IPS-18c (cell line): ENCODE results near the gene ITGB8.
"Not testable (repeated sequence)": the region's sequence is repeated elsewhere in the genome, so short reads cannot be mapped to it uniquely, and the experiment has no call there.

Experiments used
- H3K4me3 ChIP-seq: 2 replicates; pipeline ENCODE4 v1.7.0; 2013; ENCODE audit warnings: low read depth, mild to moderate bottlenecking, low read length, moderate library complexity; ENCODE audit not compliant: insufficient read depth
- H3K9me3 ChIP-seq: one replicate; pipeline ENCODE4 v1.6.1; 2013; ENCODE audit warnings: mild to moderate bottlenecking, low read length, moderate library complexity; ENCODE audit not compliant: control insufficient read depth, insufficient read depth

Gene ITGB8

DNA sequence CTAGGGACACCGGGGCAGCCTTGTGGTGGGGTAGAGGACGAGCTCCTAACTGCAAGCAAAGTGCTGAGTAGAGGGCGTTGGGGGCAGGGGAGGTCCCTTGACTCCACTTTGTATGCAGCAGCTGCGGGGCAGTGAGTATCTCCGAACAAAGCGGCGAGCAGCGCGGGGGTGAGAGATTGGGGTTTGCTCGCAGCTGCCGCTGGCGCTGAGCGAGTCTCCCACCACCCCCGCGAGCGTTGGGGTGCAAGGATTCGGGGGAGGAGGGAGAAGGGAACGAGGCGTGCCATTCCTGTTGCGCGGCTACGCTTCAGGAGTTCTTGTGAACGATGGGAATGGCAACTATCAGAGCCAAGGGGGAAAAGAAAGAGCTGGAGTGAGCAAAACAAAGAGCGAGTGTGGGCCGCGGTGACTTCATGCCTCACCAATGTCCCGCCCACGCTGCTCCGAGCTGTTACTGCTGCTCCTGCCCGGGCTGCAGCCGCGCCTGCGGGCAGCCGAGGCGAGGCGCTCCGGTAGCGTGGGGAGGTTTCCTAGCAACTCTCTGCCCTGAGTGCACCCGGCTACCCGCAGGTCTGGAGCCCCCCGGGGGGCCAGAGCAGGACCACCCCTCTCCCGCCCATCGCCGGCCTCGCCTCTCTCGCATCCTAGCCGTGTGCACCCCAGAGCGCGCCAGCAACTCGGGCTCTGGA, at the start of gene ITGB8:
TSS of gene ITGB8 (plus strand) at position 662 of the 689 bp plus-strand sequence. CDS start 907 bp downstream, outside the sequence.
- H3K4me3 ChIP-seq = peak within 1 kb of the TSS; percentile 77
- H3K9me3 ChIP-seq = no peaks in the 10 kb centered on the region

DNA sequence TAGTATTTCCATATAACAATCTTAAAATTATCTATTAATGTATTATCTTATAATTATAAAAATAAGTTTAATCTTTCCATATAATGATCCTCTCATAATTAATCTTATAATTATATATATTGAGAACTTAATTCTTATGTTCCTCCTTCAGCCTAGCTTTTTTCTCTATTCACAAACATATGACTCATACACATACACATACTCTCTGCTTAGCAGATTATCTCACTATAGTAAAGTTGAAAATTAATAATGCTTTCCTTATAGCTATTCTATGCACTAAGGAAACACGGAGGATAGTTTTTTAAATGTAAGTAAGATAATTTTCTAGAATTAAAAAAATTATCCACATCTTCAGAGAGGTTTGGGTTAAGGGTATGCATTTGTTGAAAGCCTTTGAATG, 47.7 kb upstream of the ITGB8 start:
- Histone ChIP-seq H3K4me3 (no peak overlapping the region), H3K9me3 (no peaks in the 10 kb centered on the region)

DNA sequence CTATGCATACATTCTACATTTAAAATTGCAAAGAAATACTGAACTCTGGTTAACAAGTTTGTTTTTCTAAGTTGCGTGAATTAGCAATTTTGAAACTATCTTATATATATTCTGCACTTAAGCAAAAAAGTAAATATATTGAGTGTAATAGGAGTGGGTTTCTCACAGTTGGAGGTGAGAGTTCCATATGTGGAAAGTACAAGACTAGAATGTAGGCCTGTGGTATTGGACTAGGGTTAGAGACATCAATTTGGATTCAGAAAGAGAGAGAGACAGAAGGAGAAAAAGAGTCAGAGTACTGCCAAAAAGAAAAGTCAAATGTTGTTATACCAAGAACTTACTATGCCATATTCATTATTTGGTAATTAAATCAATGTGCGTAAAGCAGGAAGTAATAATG, 47.3 kb upstream of the ITGB8 start:
- Histone ChIP-seq H3K9me3 (no peaks in the 10 kb centered on the region), H3K4me3 (no peak overlapping the region)

DNA sequence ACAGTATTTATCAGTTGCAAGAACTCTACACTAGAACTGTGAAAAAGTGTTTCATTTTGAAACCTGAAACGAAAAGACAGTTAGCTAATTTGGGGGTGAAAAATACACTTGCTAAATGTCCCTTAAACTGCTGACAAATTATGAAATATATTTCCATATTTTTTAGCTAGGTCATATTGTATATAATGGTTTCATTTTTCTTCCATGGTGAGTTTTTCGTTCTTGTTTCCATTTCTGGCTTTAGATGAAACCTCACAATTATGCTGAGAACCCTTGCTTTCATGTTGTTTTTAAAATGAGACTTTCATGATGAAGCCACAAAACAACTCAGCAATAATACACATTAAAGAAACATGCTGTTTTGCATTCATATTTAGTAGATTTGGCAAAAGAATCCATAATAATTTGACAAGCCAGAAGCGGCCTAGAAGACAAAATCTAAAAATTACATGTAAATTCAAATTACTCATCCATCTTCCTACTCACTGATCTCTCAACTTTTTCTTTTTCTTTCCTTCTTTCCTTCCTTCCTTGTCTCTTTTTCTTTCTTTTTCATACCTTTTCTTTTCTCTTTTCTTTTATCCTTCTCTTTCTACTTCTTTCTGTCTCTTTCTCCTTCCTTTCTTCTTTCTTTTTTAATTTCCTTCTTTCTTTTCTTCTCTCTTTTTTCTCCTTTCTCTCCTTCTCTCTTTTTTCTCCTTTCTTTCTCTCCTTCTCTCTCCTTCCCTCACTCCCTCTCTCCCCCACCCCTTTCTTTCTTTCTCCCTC, 46.5 kb upstream of the ITGB8 start:
- Histone ChIP-seq H3K9me3 (no peaks in the 10 kb centered on the region), H3K4me3 (no peak overlapping the region)

DNA sequence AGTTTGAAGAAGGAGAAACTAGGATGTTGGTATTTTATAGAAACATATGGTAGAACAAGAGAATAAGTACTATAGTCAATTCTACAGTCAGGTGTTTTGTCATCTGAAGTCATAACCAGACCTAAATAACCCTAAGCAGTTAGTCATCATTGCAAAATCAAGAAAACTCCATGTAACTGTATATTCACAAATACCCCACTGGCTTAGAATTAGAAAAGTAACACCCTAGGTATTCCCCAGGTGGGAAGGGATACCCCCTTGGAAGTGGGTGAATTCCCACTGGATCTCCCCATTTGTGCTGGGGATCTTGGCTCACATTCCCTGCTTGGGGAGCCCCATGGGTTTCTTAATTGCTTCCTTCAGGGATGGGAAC, 45.9 kb upstream of the ITGB8 start:
- no peak overlapping the region for H3K4me3 ChIP-seq
- H3K9me3 ChIP-seq = no peaks in the 10 kb centered on the region

DNA sequence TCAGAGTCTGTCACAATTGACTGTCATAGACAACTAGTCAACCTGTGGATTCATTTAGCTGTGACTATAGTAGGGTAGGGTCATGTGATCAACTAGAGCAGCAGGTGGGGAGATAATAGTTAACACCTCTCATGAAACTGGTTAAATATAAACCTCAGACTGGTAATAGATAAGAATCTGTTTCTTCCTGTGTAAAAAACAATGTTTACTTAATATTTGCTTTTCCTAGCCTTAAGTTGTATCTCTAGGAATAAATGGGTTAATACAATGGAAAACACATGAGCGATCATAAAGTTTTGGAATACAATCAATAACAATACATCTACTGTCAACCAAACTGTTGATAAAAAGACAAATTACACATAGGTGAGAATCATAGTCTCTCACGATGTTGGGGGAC, 43.4 kb upstream of the ITGB8 start:
- Histone ChIP-seq H3K4me3 (no peak overlapping the region), H3K9me3 (no peaks in the 10 kb centered on the region)

DNA sequence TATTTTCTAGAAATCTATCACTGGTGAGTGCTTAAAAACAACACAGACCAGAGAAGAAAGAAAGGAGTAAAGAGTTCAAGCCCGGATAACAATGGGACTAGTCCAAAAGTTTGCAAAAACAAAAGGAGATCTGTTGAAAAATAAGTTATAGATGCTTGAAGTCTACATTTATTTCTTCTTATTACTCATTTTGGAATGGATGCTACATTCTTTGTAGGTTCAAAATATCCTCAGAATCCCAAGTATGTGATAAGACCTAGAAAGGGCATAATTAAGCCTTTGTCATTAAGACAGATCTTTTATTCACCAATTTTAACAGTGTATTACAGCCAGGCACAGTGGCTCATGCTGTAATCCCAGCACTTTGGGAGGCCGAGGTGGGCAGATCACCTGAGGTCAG, 42.7 kb upstream of the ITGB8 start:
- no peaks in the 10 kb centered on the region for H3K9me3 ChIP-seq
- no peak overlapping the region for H3K4me3 ChIP-seq

DNA sequence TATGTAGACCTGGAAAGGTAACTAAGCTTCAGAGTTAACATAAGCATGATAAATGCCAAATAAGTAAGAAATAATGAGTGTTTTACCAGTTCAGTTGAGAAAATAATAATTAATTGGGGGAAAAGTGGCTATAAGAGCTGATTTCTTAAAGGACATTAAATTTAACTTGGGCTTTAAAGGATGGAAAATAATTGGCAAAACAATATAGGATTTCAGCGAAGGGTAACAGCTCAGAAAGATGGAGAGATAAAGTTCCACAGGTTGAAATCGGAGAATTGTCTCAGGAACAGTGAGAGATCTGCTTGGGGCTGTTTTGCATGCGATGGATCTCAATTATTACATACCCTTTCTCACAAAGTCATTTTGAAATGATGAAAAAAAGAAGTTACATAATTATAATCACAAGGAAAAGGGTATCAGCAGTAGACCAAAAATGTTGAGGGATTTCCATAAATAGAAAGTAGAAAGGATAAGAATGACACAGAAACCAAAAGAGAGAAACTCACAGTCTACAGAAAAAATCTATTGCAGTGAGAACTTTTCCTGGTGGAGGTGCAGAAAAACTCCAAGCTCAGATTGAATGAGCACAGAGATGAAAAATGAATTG, 40.1 kb upstream of the ITGB8 start:
- Histone ChIP-seq H3K4me3 (no peak overlapping the region), H3K9me3 (no peaks in the 10 kb centered on the region)

DNA sequence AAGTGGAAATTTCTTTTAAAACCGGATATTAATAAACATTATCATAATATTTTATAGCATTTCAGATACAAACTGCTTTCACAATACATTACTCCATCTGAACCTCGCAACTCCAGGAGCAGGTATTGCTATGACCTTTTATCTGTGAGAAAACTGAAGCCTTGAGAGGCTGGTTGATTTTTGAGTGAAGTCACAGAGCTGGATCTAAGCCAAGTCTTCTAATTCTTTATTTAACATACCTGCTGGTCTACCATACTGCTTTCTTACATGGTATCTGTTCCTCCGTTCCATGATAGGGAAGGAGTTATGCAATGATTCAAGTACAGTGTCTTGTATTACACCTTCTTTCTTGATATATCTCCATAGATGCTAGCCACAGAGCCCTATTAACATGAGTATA, 37.4 kb upstream of the ITGB8 start:
- H3K9me3 ChIP-seq = no peaks in the 10 kb centered on the region

DNA sequence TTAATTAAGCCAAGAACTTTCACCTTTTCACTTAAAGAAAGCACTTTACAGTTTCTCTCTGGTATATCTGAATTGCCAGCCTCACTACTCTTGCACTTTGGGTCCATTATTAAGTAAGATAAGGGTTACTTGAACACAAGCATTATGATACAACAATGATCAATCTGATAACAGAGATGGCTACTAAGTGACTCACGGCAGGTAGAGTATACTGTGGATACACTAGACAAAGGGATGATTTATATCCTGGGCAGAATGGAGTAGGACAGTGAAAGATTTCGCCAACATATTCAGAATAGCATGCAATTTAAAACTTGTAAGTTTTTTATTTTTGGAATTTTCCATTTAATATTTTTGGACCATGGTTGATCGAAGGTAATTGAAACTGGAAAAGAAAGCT, 34.3 kb upstream of the ITGB8 start:
- H3K9me3 ChIP-seq = no peaks in the 10 kb centered on the region
- no peak overlapping the region for H3K4me3 ChIP-seq

More for the DNA sequence above, 37.4 kb upstream of the ITGB8 start:
- H3K4me3 ChIP-seq = no peak overlapping the region

DNA sequence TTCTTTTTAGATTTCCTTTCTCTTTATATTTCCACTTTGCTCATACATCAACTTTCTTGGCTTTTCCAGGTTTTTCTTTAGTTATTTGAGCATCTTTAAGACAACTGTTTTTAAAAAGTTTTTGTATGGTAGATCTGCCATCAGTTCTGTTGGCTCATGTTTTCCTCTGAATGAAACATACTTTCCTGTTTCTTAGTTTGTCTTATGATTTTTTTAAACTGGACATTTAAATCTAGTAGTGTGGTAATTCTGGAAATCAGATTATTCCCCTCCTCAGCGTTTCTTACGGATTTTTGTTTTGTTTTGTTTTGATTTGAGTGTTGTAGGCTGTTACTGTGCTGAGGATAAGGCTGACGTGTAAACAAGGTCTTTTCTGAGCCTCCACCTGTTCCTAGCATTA, 33.8 kb upstream of the ITGB8 start:
- Histone ChIP-seq H3K9me3 (no peaks in the 10 kb centered on the region), H3K4me3 (no peak overlapping the region)

DNA sequence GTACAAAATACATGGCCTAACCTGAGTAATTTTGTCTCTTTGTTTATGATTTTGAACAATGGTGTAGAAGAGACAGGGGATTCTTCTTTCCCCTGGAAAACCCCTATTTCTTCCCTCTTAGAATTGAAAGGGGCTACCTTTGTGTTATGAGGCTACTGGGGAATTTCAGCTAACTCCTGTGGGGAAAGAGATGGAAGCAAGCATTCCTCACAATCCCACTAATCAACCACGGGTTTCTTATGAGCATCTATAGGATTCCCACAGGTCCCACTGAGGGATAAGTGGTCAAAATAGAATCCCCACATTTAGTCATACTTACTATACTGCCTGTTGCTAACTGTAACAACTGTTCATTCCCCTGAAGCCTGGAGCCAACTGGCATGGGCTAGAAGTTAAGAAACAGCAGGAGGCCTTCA, 32.2 kb upstream of the ITGB8 start:
- Histone ChIP-seq H3K9me3 (no peaks in the 10 kb centered on the region), H3K4me3 (no peak overlapping the region)

DNA sequence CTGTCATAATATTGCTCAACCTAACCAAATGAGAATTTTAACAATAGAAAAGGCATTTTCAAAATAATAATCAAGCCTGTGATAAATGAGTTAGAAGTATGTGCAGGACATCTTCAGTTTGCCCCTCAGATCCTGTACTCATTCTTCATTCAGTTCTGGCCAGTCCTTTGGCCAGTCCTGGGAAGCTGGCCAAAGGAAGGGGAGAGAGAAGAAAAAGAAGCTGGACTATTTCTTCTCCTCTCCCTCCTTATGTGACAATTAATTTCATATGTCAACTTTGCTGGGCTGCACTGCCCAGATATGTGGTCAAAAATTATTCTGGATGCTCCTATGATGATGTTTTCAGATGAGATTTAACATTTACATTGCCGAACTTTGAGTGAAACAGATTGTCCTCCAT, 31.6 kb upstream of the ITGB8 start:
- Histone ChIP-seq H3K9me3 (no peaks in the 10 kb centered on the region), H3K4me3 (no peak overlapping the region)

DNA sequence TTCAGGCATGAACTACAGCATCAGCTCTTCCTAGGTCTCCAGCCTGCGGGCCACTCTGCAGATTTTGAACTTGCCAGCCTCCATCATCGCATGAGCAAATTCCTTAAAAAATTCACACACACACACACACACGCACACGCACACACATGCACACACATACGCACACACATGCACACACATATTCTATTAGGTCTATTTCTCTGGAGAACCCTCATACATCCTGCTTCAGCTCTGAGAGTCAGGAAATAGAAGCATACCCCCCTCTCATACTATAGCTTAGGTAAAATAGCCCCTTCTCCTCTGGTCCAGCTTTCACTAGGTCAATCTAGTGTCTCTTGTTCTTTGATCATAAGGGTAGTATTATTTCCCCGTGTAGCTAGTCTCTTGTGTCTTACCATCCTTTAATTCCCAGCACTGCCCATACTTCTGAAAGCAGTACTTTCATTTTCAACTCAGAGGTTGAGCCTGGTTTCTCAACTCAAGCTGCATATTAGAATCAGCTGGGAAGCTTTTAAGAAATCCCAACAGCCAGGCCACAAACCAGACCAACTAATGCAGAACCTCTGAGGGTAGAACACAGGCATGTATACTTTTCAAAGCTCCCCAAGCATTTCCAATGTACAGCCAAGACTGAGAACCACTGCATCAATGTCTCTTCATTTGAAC, 30.9 kb upstream of the ITGB8 start:
- H3K9me3 ChIP-seq = no peaks in the 10 kb centered on the region
- H3K4me3 ChIP-seq = no peak overlapping the region

DNA sequence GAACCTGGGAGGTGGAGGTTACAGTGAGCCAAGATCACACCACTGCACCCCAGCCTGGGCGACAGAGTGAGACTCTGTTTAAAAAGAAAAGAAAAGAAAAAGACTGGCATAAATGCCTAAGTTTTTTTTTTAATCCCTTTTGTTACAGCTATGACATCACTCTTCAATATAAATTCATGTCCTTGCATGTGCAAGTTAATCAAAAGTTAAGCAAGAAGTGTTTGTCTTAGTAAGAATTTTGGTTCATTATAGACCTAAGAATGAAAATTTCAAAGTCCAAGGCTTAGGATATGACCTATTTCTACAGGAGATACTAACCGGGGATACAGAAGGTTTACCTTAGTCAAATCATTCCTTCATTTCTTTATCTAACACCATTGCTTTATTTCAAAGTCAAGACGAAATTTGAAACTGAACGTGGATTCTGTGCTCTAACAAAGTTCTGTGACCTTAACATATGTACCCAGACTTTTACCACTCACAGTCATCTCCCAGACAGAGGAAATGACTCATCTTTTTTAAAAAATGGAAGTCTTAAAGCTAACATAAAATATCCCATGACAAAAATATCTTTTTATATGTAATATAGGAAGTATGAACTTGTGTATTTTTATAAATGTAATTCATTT, 29.3 kb upstream of the ITGB8 start:
- no peaks in the 10 kb centered on the region for H3K9me3 ChIP-seq
- H3K4me3 ChIP-seq = no peak overlapping the region

DNA sequence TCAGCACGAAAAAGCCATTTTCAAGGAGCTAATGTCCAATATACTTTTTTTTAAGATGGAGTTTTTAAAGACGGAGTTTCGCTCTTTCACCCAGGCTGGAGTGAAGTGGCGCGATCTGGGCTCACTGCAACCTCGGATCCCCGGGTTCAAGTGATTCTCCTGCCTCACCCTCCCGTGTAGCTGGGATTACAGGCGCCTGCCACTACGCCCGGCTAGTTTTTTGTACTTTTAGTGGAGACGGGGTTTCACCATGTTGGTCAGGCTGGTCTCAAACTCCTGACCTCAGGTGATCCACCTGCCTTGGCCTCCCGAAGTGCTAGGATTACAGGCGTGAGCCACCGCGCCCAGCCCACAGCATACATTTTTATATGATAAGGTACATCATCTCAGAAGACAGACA, 28.4 kb upstream of the ITGB8 start:
- not testable (repeated sequence) for H3K4me3 ChIP-seq, H3K9me3 ChIP-seq

DNA sequence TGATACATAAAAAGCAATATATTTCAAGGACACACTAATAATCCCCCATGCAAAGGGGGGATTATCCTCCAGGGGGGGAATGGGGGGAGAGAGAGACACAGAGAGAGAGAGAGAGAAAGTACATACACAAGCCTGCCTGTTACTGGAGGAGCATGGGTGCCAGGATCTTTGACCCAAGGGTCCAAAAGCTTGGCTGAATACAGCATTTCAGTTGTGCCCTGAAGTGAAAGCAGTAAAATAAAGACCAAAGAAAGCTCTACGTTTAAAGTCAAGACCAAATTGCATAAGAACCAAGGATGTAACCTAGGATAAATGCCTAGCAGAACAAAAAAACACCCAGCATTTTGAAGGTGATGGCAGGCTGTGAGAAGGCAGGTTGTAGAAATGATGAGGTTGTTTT, 27.8 kb upstream of the ITGB8 start:
- Histone ChIP-seq H3K4me3 (no peak overlapping the region), H3K9me3 (no peaks in the 10 kb centered on the region)
